HepG2 (cell line): ENCODE results near the gene GLO1. TPM values are rescaled to one million over a fixed set of nuclear protein-coding genes. Genes with fewer than 3 reads are reported as not detected.

Experiments
- ATAC-seq: fragments of 200-7000 bp; cut with Tn5 transposase; 3 replicates; pipeline ENCODE4 v1.9.1; 2020; ENCODE audit warnings: mild to moderate bottlenecking, moderate library complexity
- BruUV-seq: library from RNA; stranded (reverse); fragments of 400-500 nt; replicated peaks from 2 replicates; lab custom pipeline; 2021; lab: Mats Ljungman, UMichigan
- CTCF ChIA-PET: fragments of 300-600 bp; formaldehyde crosslinking; extraction: SDS; loops from one replicate; lab custom pipeline; 2021; ENCODE audit warnings: low total read pairs, inconsistent platforms, low intra/inter-chr PET ratio; lab: Yijun Ruan, JAX
- POLR2A ChIA-PET: fragments of 350-600 bp; sonication (Branson Sonifier 250); formaldehyde crosslinking; loops from one replicate; lab custom pipeline; 2020; ENCODE audit warnings: antibody characterized with exemption, inconsistent platforms; lab: Yijun Ruan, JAX
- DNase-seq: peaks from one replicate; pipeline ENCODE4 v3.0.0-alpha.2; 2015; ENCODE audit warnings: low spot score
- FAIRE-seq: peaks from 3 replicates; lab custom pipeline; 2011; peaks lifted over from hg19 to GRCh38; lab: Jason Lieb, UNC
- H2AFZ ChIP-seq: one replicate; pipeline ENCODE4 v1.6.1; 2011; ENCODE audit warnings: low read length, inconsistent platforms
- H3K27ac ChIP-seq: fragments of 300-600 bp; 3 replicates; pipeline ENCODE4 v1.8.0; 2011; ENCODE audit warnings: mixed run types, mild to moderate bottlenecking, mixed read lengths, low read length, inconsistent platforms; ENCODE audit not compliant: insufficient read depth; ENCODE audit errors: extremely low read length
- H3K27me3 ChIP-seq, 2 experiments: fragments of 200-600 bp in 1 of 2; 2 replicates in 1 of 2; 3 replicates in 1 of 2; pipeline versions ENCODE4 v1.6.0 to v1.8.0; 2011; ENCODE audit warnings: low read length in 2 of 2, mild to moderate bottlenecking in 2 of 2, moderate library complexity in 2 of 2, inconsistent platforms in 1 of 2; ENCODE audit not compliant: insufficient read depth in 2 of 2, control insufficient read depth in 1 of 2
- H3K36me3 ChIP-seq, 2 experiments: fragments of 200-600 bp in 1 of 2; replicated peaks in 1 of 2; 2 replicates in 1 of 2; 3 replicates in 1 of 2; pipeline versions ENCODE4 v1.5.1 to v1.8.0; 2011; ENCODE audit warnings: low read length in 2 of 2, inconsistent platforms in 1 of 2; ENCODE audit not compliant: insufficient read depth in 2 of 2, control insufficient read depth in 1 of 2
- H3K4me1 ChIP-seq: 2 replicates; pipeline ENCODE4 v1.5.1; 2012; ENCODE audit warnings: low read length, inconsistent platforms; ENCODE audit not compliant: insufficient read depth
- H3K4me2 ChIP-seq: 2 replicates; pipeline ENCODE4 v1.6.0; 2011; ENCODE audit warnings: low read depth, low read length, inconsistent platforms
- H3K4me3 ChIP-seq, 3 experiments: fragments of 200-600 bp in 1 of 3; sonication (generic), shearing (Covaris generic) in 1 of 3; replicated peaks in 1 of 3; 2 replicates each; pipeline ENCODE4 v1.5.1; 2011 to 2016; ENCODE audit warnings: low read length in 3 of 3, inconsistent platforms in 2 of 3, low read depth in 2 of 3, mild to moderate bottlenecking in 2 of 3, control low read depth in 1 of 3, mixed read lengths in 1 of 3; ENCODE audit not compliant: insufficient read depth in 1 of 3
- H3K79me2 ChIP-seq: one replicate; pipeline ENCODE4 v1.6.1; 2011; ENCODE audit warnings: low read length, inconsistent platforms; ENCODE audit not compliant: insufficient read depth
- H3K9ac ChIP-seq: 2 replicates; pipeline ENCODE4 v1.6.0; 2011; ENCODE audit warnings: mild to moderate bottlenecking, low read depth, low read length, inconsistent platforms; ENCODE audit not compliant: insufficient read depth
- H3K9me3 ChIP-seq: 2 replicates; pipeline ENCODE4 v1.5.1; 2012; ENCODE audit warnings: mild to moderate bottlenecking, low read length
- H4K20me1 ChIP-seq: 2 replicates; pipeline ENCODE4 v1.6.0; 2011; ENCODE audit warnings: inconsistent platforms, mild to moderate bottlenecking, low read length, moderate library complexity; ENCODE audit not compliant: insufficient read depth
- FOSL1 ChIP-seq: sonication (generic); formaldehyde crosslinking; IDR thresholded peaks from 2 replicates; pipeline ENCODE4 v1.9.0; 2021; ENCODE audit warnings: missing genetic modification reagents, borderline replicate concordance
- GABPA ChIP-seq, 2 experiments: IDR thresholded peaks; 2 replicates each; pipeline ENCODE4 v1.6.1; 2011 to 2016; ENCODE audit warnings: low read depth in 2 of 2, low read length in 1 of 2, missing biosample characterization in 1 of 2, missing genetic modification characterization in 1 of 2
- HIVEP1 ChIP-seq: sonication (generic); formaldehyde crosslinking; IDR thresholded peaks from 2 replicates; pipeline ENCODE4 v1.4.0; 2020; ENCODE audit warnings: mild to moderate bottlenecking, missing genetic modification reagents
- KDM2A ChIP-seq: sonication (generic); formaldehyde crosslinking; IDR thresholded peaks from 2 replicates; pipeline ENCODE4 v1.4.0; 2020; ENCODE audit warnings: low read depth, missing genetic modification reagents, borderline replicate concordance
- MED1 ChIP-seq: sonication (generic); formaldehyde crosslinking; IDR thresholded peaks from 2 replicates; pipeline ENCODE4 v1.4.0; 2020; ENCODE audit warnings: missing genetic modification reagents
- NPAS2 ChIP-seq: sonication (generic); formaldehyde crosslinking; IDR thresholded peaks from 2 replicates; pipeline ENCODE4 v1.8.0; 2022; ENCODE audit warnings: mild to moderate bottlenecking, missing genetic modification reagents, borderline replicate concordance
- RBFOX2 ChIP-seq: fragments of 200-400 bp; formaldehyde crosslinking; IDR thresholded peaks from 2 replicates; pipeline ENCODE4 v1.6.1; 2017; ENCODE audit warnings: low read depth, mild to moderate bottlenecking, low read length
- RXRB ChIP-seq: IDR thresholded peaks from 2 replicates; pipeline ENCODE4 v1.6.1; 2016; ENCODE audit warnings: borderline replicate concordance, missing genetic modification reagents, missing compliant biosample characterization
- SOX6 ChIP-seq, 2 experiments: fragments of 450-650 bp in 1 of 2; sonication (generic) in 1 of 2; formaldehyde crosslinking in 1 of 2; IDR thresholded peaks; 2 replicates each; pipeline versions ENCODE4 v1.4.0 to v1.6.1; 2017 to 2020; ENCODE audit warnings: antibody characterized with exemption in 1 of 2, mild to moderate bottlenecking in 1 of 2, missing genetic modification reagents in 1 of 2
- SP4 ChIP-seq: sonication (generic); formaldehyde crosslinking; IDR thresholded peaks from 2 replicates; pipeline ENCODE4 v1.8.1; 2023; ENCODE audit warnings: mild to moderate bottlenecking, missing genetic modification reagents
- ZFP36L1 ChIP-seq: sonication (generic); formaldehyde crosslinking; IDR thresholded peaks from 2 replicates; pipeline ENCODE4 v1.8.0; 2022; ENCODE audit warnings: mild to moderate bottlenecking, missing genetic modification reagents, moderate library complexity
- ZFP36L2 ChIP-seq: sonication (generic); formaldehyde crosslinking; IDR thresholded peaks from 2 replicates; pipeline ENCODE4 v1.4.0; 2020; ENCODE audit warnings: missing genetic modification reagents
- ZNF713 ChIP-seq: sonication (generic); formaldehyde crosslinking; IDR thresholded peaks from 2 replicates; pipeline ENCODE4 v1.4.0; 2020; ENCODE audit warnings: mild to moderate bottlenecking, missing genetic modification reagents
- ZSCAN20 ChIP-seq: sonication (generic); formaldehyde crosslinking; IDR thresholded peaks from 2 replicates; pipeline ENCODE4 v1.4.0; 2020; ENCODE audit warnings: missing genetic modification reagents, mild to moderate bottlenecking, borderline replicate concordance
- ZSCAN9 ChIP-seq: IDR thresholded peaks from 2 replicates; pipeline ENCODE4 v1.6.1; 2016; ENCODE audit warnings: borderline replicate concordance
- WGBS: methylation state at CpG from one replicate; pipeline ENCODE4 v1.1.6; 2017; ENCODE audit warnings: low lambda C conversion rate; 5-methylcytosine and 5-hydroxymethylcytosine counted together
- in situ Hi-C: cut with HindIII; loops from 2 replicates; pipeline ENCODE4 v1.10.0; 2017; ENCODE audit warnings: low pct_unique_long_range_greater_than_20kb; ENCODE audit not compliant: extremely low pct_ligation_motif_present
- intact Hi-C: fragments of 100-400 bp; cut with micrococcal nuclease; formaldehyde crosslinking; loops from one replicate; pipeline ENCODE4 v1.10.0; 2022; ENCODE audit not compliant: unreplicated experiment
- polyA plus RNA-seq, 8 experiments: library from polyadenylated mRNA; depleted of rRNA in 3 of 8; stranded (reverse) in 7 of 8; unstranded in 1 of 8; fragments of >200 nt; fragmentation: Illumina TruSeq in 4 of 8; extraction: Trizol in 4 of 8; gene quantifications; 2 replicates each; pipeline versions ENCODE4 v1.2.1 to v1.2.3, GENCODE V29; 2011 to 2016; ENCODE audit warnings: low read depth in 4 of 8, missing spikeins in 1 of 8, mixed read lengths in 1 of 8; ENCODE audit not compliant: insufficient read depth in 1 of 8
- total RNA-seq, 5 experiments: library from RNA; depleted of rRNA; stranded (reverse); fragments of >200 nt; fragmentation: Illumina TruSeq; extraction: Trizol; gene quantifications; 2 replicates each; pipeline ENCODE4 v1.2.3, GENCODE V29; 2016; ENCODE audit warnings: low read depth in 1 of 5
- TF ChIP-seq, protein P1 (sequence below): sonication (generic); formaldehyde crosslinking; IDR thresholded peaks from one replicate; pipeline ENCODE4 v1.5.1; 2020; ENCODE audit warnings: mild to moderate bottlenecking, missing genetic modification reagents; ENCODE audit errors: not compliant biosample characterization

GLO1 gene
- total and polyA plus RNA-seq, 2 of the 13 experiments (the other 11 are each of a cell fraction or from before 2014, with no cell fraction given), result 77.1 to 177 TPM

DNA sequence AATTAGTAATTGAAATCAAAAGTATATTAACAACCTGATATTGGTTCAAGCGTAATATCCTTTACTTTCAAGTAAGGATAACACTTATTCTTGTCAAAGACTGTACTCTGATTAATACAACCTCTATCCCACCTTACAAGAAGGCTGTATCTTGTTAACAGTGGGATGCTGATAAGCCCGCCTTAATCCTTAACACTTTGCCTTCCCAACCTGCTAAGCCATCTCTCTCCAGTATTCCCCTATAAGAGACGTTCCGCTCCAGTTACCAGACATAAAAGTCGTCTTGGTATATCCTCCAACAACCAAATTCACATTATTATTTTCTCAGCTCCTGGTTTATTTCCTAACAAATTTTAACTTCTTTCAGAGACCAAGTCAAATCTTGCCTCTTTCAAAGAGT lies 65.2 kb downstream of the GLO1 start:
- Histone ChIP-seq H3K36me3 (no peaks in the 10 kb centered on the region), H3K9me3 (no peaks in the 10 kb centered on the region), H3K79me2 (no peaks in the 10 kb centered on the region), H2AFZ (no peak overlapping the region), H3K4me3 (no peak overlapping the region), H3K27ac (no peak overlapping the region), H3K4me1 (peaks cover 27% of the 10 kb centered on the region), H3K9ac (no peak overlapping the region), H3K4me2 (no peak overlapping the region), H3K27me3 (no peaks in the 10 kb centered on the region), H4K20me1 (no peaks in the 10 kb centered on the region)
- in situ Hi-C loops, result no loop called here
- 80% methylated on average over 5 of the region's 5 CpGs for WGBS
- ChIA-PET CTCF (no interaction called here), POLR2A (no interaction called here)
- no TSS peak for BruUV-seq
- DNase-seq (no peak), ATAC-seq (no peak), FAIRE-seq (no peak)
- intact Hi-C loops, result no loop called here
- TF ChIP-seq SP4 (CRISPR knock-in tag) (no peak), ZNF713 (CRISPR knock-in tag) (no peak), MED1 (CRISPR knock-in tag) (no peak), SOX6 (IDR thresholded peaks at IDR 0.05) (no peak), SOX6 (CRISPR knock-in tag; IDR thresholded peaks at IDR 0.05) (no peak), ZSCAN20 (no peak), NPAS2 (CRISPR knock-in tag) (no peak), KDM2A (CRISPR knock-in tag) (no peak), RBFOX2 (no peak), ZFP36L2 (CRISPR knock-in tag) (no peak), FOSL1 (CRISPR knock-in tag) (no peak), ZSCAN9 (CRISPR knock-in tag) (no peak), ZFP36L1 (CRISPR knock-in tag) (no peak), GABPA (IDR thresholded peaks at IDR 0.05; ENCODE audit: low read depth, low read length) (no peak), GABPA (CRISPR knock-in tag; IDR thresholded peaks at IDR 0.05; ENCODE audit: low read depth) (no peak), RXRB (no peak), HIVEP1 (CRISPR knock-in tag) (no peak)
- TF ChIP-seq, protein P1, sequence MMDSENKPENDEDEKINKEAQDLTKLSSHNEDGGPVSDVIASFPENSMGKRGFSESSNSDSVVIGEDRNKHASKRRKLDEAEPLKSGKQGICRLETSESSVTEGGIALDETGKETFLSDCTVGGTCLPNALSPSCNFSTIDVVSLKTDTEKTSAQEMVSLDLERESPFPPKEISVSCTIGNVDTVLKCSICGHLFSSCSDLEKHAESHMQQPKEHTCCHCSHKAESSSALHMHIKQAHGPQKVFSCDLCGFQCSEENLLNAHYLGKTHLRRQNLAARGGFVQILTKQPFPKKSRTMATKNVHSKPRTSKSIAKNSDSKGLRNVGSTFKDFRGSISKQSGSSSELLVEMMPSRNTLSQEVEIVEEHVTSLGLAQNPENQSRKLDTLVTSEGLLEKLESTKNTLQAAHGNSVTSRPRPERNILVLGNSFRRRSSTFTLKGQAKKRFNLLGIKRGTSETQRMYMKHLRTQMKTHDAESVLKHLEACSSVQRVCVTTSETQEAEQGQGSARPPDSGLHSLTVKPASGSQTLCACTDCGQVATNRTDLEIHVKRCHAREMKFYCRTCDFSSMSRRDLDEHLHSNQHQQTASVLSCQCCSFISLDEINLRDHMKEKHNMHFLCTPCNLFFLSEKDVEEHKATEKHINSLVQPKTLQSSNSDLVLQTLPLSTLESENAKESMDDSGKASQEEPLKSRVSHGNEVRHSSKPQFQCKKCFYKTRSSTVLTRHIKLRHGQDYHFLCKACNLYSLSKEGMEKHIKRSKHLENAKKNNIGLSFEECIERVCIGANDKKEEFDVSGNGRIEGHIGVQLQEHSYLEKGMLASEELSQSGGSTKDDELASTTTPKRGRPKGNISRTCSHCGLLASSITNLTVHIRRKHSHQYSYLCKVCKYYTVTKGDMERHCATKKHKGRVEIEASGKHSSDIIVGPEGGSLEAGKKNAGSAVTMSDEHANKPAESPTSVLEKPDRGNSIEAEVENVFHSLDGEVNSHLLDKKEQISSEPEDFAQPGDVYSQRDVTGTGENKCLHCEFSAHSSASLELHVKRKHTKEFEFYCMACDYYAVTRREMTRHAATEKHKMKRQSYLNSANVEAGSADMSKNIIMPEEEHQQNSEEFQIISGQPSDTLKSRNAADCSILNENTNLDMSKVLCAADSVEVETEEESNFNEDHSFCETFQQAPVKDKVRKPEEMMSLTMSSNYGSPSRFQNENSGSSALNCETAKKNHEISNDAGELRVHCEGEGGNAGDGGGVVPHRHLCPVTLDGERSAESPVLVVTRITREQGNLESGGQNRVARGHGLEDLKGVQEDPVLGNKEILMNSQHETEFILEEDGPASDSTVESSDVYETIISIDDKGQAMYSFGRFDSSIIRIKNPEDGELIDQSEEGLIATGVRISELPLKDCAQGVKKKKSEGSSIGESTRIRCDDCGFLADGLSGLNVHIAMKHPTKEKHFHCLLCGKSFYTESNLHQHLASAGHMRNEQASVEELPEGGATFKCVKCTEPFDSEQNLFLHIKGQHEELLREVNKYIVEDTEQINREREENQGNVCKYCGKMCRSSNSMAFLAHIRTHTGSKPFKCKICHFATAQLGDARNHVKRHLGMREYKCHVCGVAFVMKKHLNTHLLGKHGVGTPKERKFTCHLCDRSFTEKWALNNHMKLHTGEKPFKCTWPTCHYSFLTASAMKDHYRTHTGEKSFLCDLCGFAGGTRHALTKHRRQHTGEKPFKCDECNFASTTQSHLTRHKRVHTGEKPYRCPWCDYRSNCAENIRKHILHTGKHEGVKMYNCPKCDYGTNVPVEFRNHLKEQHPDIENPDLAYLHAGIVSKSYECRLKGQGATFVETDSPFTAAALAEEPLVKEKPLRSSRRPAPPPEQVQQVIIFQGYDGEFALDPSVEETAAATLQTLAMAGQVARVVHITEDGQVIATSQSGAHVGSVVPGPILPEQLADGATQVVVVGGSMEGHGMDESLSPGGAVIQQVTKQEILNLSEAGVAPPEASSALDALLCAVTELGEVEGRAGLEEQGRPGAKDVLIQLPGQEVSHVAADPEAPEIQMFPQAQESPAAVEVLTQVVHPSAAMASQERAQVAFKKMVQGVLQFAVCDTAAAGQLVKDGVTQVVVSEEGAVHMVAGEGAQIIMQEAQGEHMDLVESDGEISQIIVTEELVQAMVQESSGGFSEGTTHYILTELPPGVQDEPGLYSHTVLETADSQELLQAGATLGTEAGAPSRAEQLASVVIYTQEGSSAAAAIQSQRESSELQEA, result no peak
